COLO668 (cell line): ENCODE data around the gene MYOM3.

ENCODE experiments used
- DNase-seq: peaks from one replicate; lab custom pipeline; 2025; ENCODE audit not compliant: unreplicated experiment; lab: John Stamatoyannopoulos, UW

MYOM3 gene

DNA sequence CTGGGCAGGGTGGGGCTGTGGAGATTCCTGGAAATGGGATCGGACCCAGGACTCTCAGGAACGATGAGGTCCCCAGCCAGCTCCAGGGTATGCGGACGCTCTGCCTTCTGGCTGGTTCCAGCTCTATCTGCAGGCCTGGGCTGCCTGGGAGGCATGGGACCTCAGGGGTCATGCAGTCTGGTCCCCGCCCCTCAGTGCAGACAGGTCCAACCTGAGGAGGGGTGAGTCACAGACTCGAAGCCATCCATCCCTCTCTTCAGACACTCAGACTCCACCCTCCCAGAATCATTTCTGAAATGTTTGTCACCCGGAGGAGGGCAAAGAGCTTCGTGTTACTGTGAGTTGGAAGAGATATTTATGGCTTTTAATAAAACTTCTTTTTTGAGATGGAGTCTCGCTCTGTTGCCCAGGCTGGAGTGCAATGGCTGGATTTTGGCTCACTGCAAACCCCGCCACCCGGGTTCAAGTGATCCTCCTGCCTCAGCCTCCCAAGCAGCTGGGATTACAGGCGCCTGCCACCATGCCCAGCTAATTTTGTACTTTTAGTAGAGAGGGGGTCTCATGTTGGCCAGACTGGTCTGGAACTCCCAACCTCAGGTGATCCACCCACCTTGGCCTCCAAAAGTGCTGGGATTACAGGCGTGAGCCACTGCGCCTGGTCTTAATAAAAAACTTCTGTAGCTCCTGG is 5.9 kb upstream of the MYOM3 start:
- DNase-seq, result no peak

DNA sequence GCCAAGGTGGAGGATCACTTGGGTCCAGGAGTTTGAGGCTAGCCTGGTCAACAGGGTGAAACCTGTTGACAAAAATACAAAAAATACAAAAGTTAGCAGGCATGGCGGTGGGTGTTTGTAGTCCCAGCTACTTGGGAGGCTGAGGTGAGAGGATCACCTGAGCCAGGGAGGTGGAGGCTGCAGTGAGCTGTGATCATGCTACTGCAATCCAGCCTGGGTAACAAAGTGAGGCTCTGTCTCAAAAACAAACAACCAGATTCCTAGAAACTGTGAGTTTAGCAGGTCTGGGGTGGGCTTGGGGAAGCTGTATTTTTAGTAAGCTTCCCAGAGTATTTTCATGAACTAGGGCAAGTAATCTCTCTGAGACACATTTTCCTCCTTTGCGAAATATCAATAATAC is 5.2 kb upstream of the MYOM3 start:
- no peak for DNase-seq

DNA sequence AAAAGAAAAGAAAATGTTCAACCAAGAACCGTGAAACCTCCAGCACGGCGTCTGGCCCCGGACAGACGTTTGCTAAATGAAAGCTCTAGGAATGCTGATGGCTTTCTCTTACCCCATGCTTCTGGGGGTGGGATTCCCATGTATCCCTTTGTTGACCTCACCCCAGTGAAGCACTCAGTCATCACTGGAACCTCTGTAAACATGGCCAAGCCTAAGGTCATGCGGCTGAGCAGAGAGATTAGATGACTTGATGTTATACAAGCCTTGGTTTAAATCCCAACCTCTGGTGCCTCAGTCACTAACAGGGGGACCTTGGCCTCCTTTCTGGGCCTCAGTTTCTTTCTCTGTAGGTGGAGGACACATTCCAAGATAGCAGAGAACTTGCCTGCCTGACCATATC is 2.8 kb upstream of the MYOM3 start:
- no peak for DNase-seq

DNA sequence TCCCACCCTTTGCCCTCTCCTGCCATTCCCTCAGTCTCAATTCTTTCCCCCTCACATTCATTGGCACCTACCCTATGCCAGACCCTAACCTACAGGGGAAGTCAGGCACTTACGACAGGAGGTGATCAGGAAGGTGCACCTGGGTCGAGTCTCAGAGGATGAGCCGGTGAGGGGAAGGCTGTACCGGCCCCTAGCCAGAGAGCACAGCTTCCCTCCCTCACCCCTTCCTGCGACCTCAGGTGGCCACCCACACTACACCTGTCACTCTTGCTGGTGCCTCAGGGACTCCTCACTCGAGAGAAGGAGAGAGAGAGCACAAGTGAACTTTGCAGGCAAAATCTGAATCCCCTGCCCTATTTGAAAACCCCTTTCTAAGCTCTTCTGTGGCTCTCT is 1.7 kb upstream of the MYOM3 start:
- no peak for DNase-seq

DNA sequence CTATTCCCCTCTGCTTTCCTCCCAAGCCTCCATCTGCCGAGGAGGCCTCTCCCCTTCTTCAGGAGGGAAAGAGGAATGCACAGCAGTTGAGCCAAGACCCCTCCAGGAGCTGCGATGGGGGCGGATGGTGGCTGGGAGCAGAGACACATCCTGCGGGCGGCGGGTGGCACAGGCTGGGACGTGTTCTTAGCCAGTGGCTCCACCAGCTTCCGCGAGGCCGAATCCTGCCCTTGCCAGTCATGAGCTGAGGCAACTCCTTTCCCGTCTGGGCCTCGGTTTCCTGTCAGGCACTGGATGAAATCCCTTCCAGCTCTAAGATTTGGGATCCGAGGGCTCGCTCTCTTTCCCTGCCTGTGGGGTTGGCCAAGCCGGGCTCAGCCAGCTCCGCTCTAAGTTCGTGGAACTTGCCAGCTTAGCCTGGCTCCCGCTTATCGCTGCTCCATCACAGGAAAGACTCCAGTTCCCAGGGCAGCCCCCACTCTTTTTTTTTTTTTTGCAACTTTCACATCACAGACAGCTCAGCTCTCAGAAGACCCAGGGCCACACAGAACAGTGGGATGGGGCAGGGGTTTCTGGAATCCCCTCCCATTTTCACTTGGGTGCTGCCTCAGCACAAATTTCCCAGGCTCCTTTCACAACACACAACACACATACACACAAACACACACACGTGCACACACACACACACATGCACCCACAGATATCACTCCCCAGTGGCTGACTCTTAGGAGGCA is 506 bp downstream of the MYOM3 start:
- DNase-seq, result no peak

DNA sequence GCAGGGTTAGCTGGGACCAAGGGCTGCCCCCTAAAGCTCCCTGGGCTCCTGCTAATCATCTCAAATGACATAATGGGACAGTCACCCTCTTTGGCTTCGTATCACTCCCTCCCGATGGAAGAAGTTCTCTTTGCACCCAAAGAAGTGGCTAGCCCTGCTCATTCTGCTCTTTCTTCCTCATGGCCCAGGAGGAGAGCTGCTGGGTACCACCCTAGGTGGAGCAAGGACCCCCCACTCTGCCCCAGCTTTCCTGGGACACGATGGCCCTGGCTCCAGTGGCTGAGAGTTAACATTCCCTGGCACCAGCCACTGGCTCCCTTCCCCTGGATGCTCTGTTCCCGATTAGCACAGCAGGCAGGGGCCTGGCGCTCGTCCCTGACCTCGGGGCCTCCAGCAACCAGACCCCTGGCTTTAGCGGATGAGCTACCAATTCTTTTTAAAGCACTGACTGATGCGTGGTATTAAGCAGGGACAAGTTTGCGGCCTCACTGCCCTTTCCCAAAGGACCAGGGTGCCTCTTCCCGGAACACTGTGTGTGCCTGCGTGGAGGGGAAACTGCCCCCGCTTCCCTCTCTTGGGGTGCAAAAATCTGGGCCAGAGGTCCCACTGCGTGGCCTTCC is 1.2 kb downstream of the MYOM3 start:
- no peak for DNase-seq

DNA sequence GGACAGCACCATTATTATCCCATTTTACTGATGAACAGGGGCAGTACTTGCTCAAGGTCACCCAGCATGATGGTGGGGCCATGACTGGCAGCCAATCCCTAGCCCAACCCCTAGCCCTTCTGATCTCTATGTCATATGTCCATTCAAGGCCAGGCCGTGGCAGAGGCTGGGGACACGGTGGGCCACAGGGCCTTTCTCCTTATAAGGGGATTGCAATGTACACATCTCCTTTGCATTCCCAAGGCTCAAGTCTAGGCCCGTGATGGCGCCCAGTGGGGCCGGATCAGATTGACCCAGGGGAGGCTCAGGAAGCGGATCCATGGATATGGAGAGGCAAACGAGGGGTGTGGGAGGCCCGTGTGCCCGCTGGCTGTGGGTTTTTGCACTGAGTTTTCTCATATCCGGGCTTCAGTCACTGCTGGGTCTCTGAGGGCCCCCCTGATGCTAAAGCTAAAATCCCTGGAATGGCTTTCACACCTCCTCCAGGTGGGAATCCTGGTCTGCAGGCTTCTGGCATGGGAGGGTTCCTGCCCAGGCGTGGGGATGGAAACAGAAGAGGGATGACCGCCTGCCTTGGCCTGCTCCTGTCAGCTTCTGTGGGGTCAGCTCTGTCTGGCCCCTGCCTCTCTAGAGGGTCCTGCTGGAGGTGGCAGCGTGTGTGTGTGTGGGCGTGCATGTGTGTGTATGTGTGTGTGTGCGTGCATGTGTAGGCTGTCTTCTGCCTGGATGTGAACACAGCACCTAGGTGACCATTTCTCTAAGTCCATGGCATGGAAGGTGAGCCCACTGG is 2.1 kb downstream of the MYOM3 start:
- no peak for DNase-seq

DNA sequence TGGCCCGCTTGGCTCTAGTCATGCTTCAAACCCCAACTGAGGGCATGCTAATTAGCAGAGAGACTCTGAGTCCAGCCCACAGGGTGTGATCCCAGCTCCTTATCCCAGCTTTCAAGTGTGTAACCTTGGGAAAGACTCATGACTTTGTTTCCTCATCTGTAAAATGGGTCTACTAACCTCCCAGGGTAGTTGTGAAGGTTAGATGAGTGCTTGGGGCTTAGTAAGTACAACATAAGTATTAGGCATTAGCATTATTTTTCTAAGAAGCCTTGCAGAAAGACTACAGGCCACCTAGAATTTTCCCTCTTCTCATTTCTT is 2.8 kb downstream of the MYOM3 start:
- DNase-seq, result no peak

DNA sequence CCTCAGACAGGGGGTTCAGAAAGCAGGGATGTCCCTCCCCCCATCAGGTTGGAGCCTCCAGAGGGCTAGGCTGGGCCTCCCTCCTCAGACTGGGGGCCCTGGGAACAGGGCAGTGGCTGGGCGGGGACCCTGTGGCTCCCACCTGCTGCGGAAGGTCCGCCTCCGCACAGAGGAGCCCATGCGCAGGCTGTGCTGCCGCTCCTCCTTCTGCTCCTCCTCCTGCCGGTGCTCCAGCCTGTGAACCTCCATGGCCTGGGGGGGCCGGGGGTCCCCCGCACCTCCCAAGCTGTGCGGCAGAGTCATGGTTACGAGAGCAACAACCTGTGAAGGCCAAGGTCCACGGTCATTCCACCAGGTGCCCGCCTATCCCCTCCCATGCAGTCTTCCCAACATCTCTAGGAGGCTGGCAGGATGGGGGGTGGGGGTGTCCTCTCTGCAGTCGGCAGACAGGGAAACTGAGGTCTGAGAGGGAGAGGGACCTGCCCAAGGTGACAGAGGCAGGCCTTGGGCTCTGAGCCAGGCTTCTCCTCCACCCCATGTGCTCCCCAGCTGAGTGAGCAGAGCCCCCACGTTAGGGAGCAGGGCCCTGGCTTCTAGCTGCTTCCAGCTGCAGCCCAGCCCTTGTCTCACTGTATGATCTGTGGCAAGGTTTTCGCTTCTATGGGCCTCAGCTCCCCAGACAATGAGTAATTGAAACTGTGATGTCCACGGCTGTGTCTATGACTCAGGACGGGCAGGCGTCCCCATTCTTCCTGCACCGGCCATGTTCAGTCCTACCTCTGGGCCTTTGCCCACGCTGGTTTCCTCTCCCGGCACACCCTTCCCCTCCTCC is 3.4 kb downstream of the MYOM3 start:
- DNase-seq, result no peak

DNA sequence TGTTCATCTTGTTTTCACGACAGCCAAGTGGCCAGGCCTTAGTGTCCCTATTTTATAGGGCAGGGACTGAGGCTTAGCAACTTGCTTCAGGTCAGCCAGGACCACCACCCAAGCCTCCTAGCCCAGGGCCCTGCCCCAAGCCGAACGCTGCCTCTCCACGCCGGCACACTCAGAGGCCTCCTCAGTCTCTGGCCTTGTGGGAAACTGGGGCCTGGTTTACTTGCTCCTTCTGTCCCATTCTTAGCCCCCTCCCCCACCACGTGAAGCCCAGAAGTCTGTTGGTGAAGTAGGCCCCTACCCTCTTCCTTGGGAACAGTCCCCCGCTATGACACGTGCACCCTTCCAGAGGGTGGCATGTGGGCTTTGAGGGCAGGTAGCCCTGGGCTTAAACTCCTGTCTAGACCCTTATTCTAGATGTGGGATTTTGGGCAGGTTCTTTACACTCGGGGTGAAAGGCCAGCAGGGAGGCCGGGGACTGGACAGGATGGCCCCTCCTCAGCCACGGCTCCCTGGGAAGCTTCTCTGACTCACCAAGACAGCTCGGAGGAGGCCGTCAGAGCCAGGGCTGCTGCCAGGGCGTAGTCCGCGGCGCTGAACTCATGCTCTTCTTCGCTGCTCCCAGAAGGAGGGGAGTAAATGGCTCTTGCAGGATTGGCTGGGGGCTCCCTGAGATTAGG is 4.3 kb downstream of the MYOM3 start:
- no peak for DNase-seq

DNA sequence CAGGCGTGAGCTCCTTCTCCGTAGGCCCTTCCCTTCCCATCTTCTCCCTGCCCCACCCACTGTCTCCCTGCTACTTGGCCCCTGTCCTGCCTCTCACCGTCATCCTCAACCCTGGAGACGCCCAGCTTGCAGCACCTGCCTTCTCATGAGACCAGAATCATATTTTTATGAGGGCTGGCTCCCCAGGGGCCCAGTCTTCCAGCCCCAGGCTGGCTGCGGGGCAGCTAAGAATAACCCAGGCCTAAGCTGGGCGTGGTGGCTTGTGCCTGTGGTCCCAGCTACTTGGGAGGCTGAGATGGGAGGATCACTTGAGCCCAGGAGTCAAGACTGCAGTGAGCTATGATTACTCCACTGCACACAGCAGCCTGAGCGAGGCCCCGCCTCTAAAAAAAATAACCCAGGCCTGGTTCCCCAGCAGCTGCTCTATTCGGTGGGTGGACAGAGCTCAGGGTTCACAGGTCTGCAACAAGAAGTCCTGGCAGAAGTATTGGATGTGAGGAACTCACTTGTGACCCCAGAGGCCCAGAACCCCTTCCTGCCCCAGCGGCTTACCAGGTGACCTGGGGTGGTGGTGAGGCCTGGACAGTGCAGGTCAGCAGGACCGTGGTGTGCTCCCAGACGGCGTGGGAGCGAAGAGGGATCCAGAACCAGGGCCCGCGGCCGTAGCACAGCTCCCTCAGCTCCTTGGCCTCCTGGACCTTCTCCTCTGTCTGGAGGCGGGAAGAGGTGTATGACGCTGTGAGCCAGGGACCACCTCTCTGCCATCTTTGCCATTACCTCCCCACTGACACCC is 6.4 kb downstream of the MYOM3 start:
- no peak for DNase-seq

DNA sequence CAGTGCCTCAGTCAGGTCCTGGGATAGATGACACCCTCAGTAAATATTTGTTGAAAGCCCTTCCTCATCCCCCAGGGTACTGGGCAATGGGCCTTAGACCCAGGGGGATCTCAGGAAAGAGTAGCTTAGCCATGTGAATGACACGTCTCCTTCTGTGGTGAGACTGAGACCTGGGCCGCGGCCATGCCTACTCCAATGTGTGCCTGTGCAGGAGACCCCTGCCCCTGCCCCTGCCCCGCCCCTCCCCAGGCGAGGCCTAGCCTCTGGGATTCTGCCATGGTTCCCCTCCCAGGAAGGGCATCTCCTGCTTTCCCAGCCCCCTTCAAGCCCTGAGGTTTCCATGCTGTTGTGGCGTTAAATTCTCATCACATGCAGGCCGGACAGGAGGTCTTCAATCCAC is 7.1 kb downstream of the MYOM3 start:
- no peak for DNase-seq

DNA sequence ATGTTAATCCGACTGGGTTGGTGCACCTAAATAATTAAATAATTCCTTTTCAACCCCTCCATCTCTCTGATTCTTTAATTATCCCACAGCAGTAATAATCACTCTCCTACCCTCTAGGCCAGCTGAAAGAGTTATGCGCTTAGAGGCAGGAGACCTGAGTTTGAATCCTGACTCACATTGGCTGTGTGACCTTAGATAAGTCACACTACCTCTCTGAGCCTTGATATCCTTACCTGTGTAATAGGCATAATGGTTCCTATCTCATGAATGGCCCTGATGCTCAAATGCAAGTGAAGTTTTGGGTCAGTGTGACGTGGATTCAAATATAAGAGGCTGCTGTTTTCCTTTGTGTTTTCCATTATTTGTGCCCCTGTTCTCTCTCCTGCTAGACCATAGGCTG is 8.1 kb downstream of the MYOM3 start:
- no peak for DNase-seq

DNA sequence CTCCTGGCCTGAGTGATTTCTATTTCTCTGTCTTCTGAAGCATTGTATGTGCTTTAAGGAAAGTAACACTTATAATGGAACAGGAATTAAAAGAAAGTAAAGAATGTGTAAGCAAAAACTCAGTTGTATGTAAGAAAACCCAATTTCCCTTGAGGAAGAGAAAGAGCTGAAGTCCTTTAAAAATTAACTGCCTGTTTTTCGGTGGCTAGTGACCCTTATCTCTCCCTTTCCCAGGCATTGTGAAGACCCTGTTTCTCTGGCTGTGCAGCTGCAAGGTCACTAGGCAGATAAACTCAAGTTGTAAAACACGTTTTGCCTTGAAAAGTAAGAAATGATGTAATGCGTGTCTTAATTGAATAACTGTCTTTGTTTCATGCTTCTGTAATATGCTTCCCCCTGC is 8.5 kb downstream of the MYOM3 start:
- DNase-seq, result no peak

DNA sequence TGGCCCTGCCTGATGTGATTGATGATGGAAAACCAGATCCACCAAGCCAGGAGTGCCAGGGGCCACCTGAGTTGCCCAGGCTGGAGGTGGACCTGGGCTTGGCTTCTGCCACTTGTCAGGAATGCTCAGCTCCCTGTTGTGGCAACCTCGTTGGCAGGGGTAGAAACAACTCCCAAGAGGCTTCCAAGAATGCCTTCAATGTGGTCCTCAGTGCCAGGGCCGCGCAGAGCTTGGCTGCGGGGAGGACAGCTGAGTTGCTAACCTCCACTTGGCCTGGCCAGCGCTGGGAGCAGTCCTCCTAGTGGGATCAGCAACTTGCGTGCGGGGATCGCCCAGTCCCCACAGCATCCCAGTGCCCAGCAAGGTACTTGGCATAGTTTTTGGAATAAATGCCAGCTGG is 9.0 kb downstream of the MYOM3 start:
- no peak for DNase-seq

DNA sequence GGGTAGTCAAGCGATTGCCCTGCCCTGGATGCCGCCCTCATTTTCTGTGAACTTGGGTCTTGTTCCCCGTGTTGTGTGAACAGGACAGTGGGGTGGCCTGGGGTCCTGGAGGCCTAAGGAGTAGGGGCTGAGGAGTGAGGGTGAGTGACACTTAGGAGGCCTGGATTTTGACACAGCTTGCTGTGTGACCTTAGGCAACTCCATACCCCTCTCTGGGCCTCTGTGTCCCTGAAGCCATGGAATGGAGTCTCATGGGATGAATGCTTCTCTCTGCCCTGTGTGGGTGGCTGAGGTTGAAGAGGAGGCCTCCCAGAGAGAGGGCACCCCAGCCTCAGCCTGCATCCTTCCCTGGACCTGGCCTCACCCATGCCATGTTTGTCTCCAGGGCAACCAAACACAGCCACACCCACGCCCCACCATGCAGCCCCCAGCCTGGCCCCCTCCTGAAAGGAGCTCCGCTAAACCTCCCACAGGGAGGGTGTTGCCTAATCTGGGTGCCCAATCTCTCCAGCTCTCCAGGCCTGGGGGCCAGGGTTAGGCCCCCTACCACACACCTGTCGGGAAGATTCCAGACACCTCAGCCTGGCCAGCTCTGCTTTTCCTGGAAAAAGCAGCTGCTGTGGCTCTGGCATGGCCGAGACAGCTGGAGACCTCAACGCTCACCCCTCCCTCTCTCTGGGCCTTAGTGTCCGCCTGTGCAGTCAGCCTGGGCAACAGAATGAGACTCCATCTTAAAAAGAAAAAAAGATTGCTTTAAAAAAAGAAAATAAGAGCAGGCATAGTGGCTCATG is 9.9 kb downstream of the MYOM3 start:
- DNase-seq, result peak; percentile 64

DNA sequence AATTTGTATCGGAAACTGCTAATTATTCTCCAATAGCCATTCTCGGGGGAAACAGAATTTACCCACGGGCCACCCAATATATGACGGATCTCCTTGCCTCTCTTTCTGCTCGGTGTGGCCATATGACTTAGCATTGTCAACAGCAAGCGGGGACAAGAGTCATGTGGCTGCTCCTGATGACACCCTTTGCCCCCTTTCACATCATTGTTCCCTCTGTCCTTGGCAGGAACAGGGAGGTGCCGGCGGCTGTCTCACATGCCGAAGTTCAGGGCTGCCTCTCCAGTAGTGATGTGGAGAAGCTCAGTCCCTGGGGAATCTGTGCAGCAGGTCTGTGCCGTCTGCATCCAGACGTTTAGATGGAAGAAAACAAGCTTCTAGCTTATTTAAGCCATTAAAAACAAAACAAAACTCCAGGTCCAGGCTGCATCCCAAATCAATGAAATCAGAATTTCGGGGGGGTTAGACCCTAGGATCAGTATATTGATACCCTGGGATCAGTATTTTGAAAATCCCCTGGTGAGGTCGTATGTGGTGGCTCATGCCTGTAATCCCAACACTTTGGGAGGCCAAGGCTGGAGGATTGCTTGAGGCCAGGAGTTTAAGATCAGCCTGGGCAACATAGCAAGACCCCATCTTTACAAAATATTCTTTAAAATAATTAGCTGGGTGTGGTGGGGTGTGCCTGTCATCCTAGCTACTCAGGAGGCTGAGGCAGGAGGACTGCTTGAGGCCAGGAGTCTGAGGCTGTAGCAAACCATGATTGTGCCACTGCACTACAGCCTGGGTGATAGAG is 10.8 kb downstream of the MYOM3 start:
- no peak for DNase-seq
